ENCODE measurements around the gene RHOT2.

DNA sequence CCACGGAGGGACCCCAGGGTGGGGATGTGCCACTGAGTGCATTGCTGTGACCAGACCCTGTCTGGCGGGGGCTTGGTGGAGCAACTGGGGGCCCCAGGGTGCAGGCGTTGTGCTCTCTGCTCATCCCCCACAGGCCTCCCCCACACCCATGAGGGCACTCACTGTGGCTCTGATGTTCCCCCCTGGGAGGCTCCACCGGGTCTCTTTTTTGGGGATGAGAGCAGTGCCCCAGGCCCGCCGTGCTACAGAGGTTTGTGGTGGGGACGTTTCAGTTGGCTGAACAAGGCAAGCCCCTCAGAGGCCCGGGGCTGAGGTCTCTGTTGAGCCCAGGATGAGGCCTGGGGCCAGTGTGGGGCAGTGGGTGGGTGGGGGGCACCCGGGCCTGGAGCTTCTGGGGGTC lies 55.8 kb downstream of the RHOT2 start:
- TF ChIP-seq, protein P1, sequence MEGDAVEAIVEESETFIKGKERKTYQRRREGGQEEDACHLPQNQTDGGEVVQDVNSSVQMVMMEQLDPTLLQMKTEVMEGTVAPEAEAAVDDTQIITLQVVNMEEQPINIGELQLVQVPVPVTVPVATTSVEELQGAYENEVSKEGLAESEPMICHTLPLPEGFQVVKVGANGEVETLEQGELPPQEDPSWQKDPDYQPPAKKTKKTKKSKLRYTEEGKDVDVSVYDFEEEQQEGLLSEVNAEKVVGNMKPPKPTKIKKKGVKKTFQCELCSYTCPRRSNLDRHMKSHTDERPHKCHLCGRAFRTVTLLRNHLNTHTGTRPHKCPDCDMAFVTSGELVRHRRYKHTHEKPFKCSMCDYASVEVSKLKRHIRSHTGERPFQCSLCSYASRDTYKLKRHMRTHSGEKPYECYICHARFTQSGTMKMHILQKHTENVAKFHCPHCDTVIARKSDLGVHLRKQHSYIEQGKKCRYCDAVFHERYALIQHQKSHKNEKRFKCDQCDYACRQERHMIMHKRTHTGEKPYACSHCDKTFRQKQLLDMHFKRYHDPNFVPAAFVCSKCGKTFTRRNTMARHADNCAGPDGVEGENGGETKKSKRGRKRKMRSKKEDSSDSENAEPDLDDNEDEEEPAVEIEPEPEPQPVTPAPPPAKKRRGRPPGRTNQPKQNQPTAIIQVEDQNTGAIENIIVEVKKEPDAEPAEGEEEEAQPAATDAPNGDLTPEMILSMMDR (IDR thresholded peaks at IDR 0.05; ENCODE audit: low read depth, low read length): no peak
- TF ChIP-seq POLR2A (IDR thresholded peaks at IDR 0.05; ENCODE audit: extremely low read depth, insufficient read length): no peak
- TF ChIP-seq, protein P2, sequence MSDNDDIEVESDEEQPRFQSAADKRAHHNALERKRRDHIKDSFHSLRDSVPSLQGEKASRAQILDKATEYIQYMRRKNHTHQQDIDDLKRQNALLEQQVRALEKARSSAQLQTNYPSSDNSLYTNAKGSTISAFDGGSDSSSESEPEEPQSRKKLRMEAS (IDR thresholded peaks at IDR 0.05; ENCODE audit: low read depth, low read length): no peak
- TF ChIP-seq MYC (IDR thresholded peaks at IDR 0.05; ENCODE audit: low read depth, low read length): no peak

Measured in NB4 (cell line).